K562 (cell line): Measurements from ENCODE around the gene SCGB1D4. TPM values are rescaled to one million over a fixed set of nuclear protein-coding genes. Genes with fewer than 3 reads are reported as not detected.
A peak's percentile ranks its signal among the peaks of the same experiment; 100 is the strongest.

ENCODE experiments used
- CTBP1 ChIP-seq: fragments of 450-650 bp; IDR thresholded peaks from 2 replicates; pipeline ENCODE4 v1.6.1; 2016; ENCODE audit warnings: borderline replicate concordance
- FOSL1 ChIP-seq: fragments of 200-800 bp; sonication (Bioruptor generic); conservative IDR thresholded peaks from 2 replicates; pipeline ENCODE4 v1.6.1; 2016; ENCODE audit warnings: missing genetic modification characterization, missing compliant biosample characterization
- HDAC3 ChIP-seq: fragments of 450-650 bp; IDR thresholded peaks from 2 replicates; pipeline ENCODE4 v1.6.1; 2018; ENCODE audit warnings: borderline replicate concordance, mild to moderate bottlenecking, moderate library complexity; ENCODE audit not compliant: partially characterized antibody
- HEY1 ChIP-seq: fragments of 250-450 bp; sonication (Bioruptor Pico); IDR thresholded peaks from 2 replicates; pipeline ENCODE4 v1.5.0; 2020; ENCODE audit warnings: mild to moderate bottlenecking, moderate library complexity, borderline replicate concordance
- ILK ChIP-seq: fragments of 450-650 bp; IDR thresholded peaks from 2 replicates; pipeline ENCODE4 v1.6.1; 2016; ENCODE audit warnings: missing genetic modification characterization, low read depth, mild to moderate bottlenecking, missing compliant biosample characterization, moderate library complexity, borderline replicate concordance
- RERE ChIP-seq: sonication (generic); formaldehyde crosslinking; IDR thresholded peaks from 2 replicates; pipeline ENCODE4 v1.8.0; 2023; ENCODE audit warnings: missing genetic modification reagents, mild to moderate bottlenecking, borderline replicate concordance
- ZBTB1 ChIP-seq: sonication (generic); formaldehyde crosslinking; IDR thresholded peaks from 2 replicates; pipeline ENCODE4 v1.8.1; 2023; ENCODE audit warnings: missing genetic modification reagents, low read depth, mild to moderate bottlenecking, borderline replicate concordance
- ZBTB40 ChIP-seq, 2 experiments: fragments of 450-650 bp in 1 of 2; sonication (generic) in 1 of 2; formaldehyde crosslinking in 1 of 2; IDR thresholded peaks; 2 replicates each; pipeline versions ENCODE4 v1.7.1 to v1.9.0; 2016 to 2022; ENCODE audit warnings: inconsistent platforms in 1 of 2, mild to moderate bottlenecking in 1 of 2, missing genetic modification reagents in 1 of 2
- ZC3H8 ChIP-seq: fragments of 450-650 bp; IDR thresholded peaks from 2 replicates; pipeline ENCODE4 v1.6.1; 2017
- ZNF140 ChIP-seq: fragments of 250-450 bp; sonication (Bioruptor Pico); IDR thresholded peaks from 2 replicates; pipeline ENCODE4 v1.8.0; 2021; ENCODE audit warnings: moderate library complexity, mild to moderate bottlenecking, inconsistent platforms
- polyA plus RNA-seq, 8 experiments: library from polyadenylated mRNA; depleted of rRNA in 4 of 8; stranded (reverse) in 5 of 8; unstranded in 3 of 8; fragments of >200 nt; fragmentation: Nextera tagmentation in 2 of 8; fragmentation: Illumina TruSeq in 1 of 8; extraction: Ambion mirVana in 2 of 8; extraction: Trizol in 1 of 8; gene quantifications; 2 replicates each; pipeline versions ENCODE4 v1.2.1 to v1.2.3, GENCODE V29; 2011 to 2014; ENCODE audit warnings: inconsistent platforms in 1 of 8, missing spikeins in 1 of 8
- total RNA-seq, 7 experiments: library from RNA; depleted of rRNA in 6 of 7; stranded (reverse); fragments of >200 nt in 6 of 7; fragmentation: Illumina TruSeq in 2 of 7; extraction: Trizol in 2 of 7; gene quantifications; 2 replicates each; pipeline versions ENCODE4 v1.2.1 to v1.2.3, GENCODE V29; 2011 to 2021; ENCODE audit warnings: low replicate concordance in 1 of 7

The SCGB1D4 gene
- total and polyA plus RNA-seq, 9 of the 15 experiments (the other 6 are each of a cell fraction or from before 2014, with no cell fraction given), result not detected

- peak; percentile 47; the same call in 1 of the 2 replicates for TF ChIP-seq ZBTB40 (IDR thresholded peaks at IDR 0.05)
- TF ChIP-seq ZBTB40 (CRISPR knock-in tag; IDR thresholded peaks at IDR 0.05), result no peak
- TF ChIP-seq ILK (tag), result no peak
- TF ChIP-seq HEY1 (CRISPR knock-in tag), result no peak
- TF ChIP-seq HDAC3, result no peak
- peak; percentile 76; the same call in 1 of the 2 replicates for TF ChIP-seq CTBP1
- TF ChIP-seq FOSL1 (tag), result no peak
- TF ChIP-seq ZBTB1 (CRISPR knock-in tag), result peak; percentile 64; the same call in 1 of the 2 replicates
- no peak for TF ChIP-seq ZC3H8
- TF ChIP-seq RERE (CRISPR knock-in tag), result peak; percentile 85; the same call in 1 of the 2 replicates
- TF ChIP-seq ZNF140, result no peak
Measured at GRCh38 chr11:62337303-62338181, 38.7 kb upstream of the SCGB1D4 start, which contains the start of gene ASRGL1 (continued).
